Dendritic cell treated with granulocyte-macrophage colony-stimulating factor and Interleukin-4, amounts not matched to agents 40 ng/mL and 50 ng/mL, for 4 days (primary cell): Measurements from ENCODE around the gene RBBP7.

Experiments
- H3K27ac Mint-ChIP-seq: one replicate; pipeline ENCODE4 v1.8.0; 2022; ENCODE audit warnings: mild to moderate bottlenecking, mixed read lengths
- H3K27me3 Mint-ChIP-seq: one replicate; pipeline ENCODE4 v1.8.0; 2022; ENCODE audit warnings: mild to moderate bottlenecking, mixed read lengths
- H3K36me3 Mint-ChIP-seq: one replicate; pipeline ENCODE4 v1.8.0; 2022; ENCODE audit warnings: low read depth, mixed read lengths
- H3K4me1 Mint-ChIP-seq: one replicate; pipeline ENCODE4 v1.8.0; 2022; ENCODE audit warnings: low read depth, mixed read lengths
- H3K4me3 Mint-ChIP-seq: one replicate; pipeline ENCODE4 v1.8.0; 2022; ENCODE audit warnings: mild to moderate bottlenecking, moderate library complexity, mixed read lengths
- H3K9me3 Mint-ChIP-seq: one replicate; pipeline ENCODE4 v1.8.0; 2022; ENCODE audit warnings: mixed read lengths
- intact Hi-C: fragments of 100-400 bp; cut with micrococcal nuclease; formaldehyde crosslinking; loops from one replicate; pipeline ENCODE4 v1.15.0; 2022

Gene RBBP7

DNA sequence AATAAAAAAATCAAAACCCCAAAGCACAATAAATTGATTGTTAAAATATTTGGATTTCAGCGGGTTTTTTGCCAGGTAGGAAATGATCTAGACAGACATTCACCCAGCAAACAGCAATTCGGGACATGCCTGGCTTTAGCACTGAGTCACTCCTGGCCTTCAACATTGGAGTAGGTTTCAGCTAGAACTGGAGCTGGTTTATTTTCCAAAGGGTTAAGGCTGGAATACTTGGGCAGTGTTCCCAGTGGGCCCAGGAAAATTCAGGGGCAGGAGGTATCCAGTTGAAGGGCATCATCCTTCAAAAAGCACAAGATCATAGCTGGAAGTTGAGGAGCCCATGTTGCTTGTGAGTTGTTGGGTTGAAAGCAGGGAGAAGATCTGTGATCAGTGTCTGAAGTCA, 42.9 kb downstream of the RBBP7 start:
- H3K4me3 Mint-ChIP-seq, result no peak overlapping the region
- intact Hi-C loops, result loop anchor here (2.0 kb wide), 1 partner anchor 220 kb away; no protein-coding TSS in a partner anchor
- H3K36me3 Mint-ChIP-seq, result peaks cover 41% of the 10 kb centered on the region
- H3K27me3 Mint-ChIP-seq, result no peaks in the 10 kb centered on the region
- H3K4me1 Mint-ChIP-seq, result no peaks in the 10 kb centered on the region
- H3K9me3 Mint-ChIP-seq, result no peaks in the 10 kb centered on the region
- H3K27ac Mint-ChIP-seq, result no peak overlapping the region

DNA sequence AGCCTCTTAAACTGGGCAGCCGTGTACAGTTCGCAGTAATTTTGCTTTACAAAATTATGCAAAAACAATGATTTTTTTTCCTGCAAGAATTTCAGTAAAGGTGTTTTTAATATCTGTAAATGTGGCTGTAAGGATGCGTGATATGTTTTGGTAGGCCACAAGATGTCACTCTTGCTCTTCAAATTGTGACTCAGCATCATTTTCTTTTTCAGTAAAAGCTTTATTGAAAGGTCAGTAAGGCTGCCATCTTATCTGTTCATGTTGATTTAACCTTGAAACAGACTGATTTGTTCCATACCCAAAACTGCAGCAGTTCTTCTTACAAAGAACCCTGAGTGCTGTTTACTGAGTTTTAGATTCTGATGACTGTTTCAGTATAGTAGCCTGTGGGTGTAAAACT, 44.0 kb downstream of the RBBP7 start:
- no peak overlapping the region for H3K4me3 Mint-ChIP-seq
- H3K9me3 Mint-ChIP-seq, result no peaks in the 10 kb centered on the region
- no peaks in the 10 kb centered on the region for H3K27me3 Mint-ChIP-seq
- H3K4me1 Mint-ChIP-seq, result no peaks in the 10 kb centered on the region
- no peak overlapping the region for H3K27ac Mint-ChIP-seq
- peaks cover 41% of the 10 kb centered on the region for H3K36me3 Mint-ChIP-seq
- intact Hi-C loops, result loop anchor here (2.0 kb wide), 1 partner anchor 221 kb away; no protein-coding TSS in a partner anchor

DNA sequence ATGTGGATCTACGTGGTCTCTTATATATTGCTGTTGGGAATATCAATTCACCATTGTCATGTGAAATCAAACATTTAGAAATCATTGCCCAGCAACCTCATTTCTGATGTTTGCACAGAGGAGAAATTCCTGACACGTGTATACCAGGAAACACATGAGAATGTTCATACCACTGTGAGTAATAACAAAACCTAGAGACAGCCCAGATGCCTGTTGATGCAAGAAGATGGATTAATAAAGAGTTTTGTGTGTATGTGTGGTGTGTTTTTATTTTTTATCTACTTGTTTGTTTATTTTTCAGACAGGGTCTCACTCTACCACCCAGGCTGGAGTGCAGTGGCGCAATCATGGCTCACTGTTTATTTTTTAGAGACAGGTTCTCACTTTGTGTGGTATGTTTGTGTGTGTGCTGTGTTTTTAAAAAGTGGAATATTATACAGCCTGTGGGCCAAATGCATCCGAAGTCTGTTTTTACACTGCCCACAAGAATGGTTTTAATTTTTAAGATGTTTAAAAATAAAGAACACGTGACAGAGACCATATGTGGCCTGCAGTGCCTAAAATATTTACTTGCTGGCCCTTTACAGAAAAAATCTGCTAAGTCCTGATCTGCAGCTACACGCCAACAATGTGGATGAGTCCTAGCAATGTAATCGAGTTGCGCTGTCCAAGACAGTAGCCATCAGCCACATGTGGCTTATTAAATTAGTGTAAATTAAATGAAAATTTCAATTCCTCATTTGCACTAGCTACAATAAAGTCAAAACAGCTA, 44.7 kb downstream of the RBBP7 start:
- H3K4me3 Mint-ChIP-seq, result no peak overlapping the region
- H3K9me3 Mint-ChIP-seq, result no peaks in the 10 kb centered on the region
- H3K4me1 Mint-ChIP-seq, result no peaks in the 10 kb centered on the region
- H3K36me3 Mint-ChIP-seq, result peaks cover 48% of the 10 kb centered on the region
- H3K27ac Mint-ChIP-seq, result no peak overlapping the region
- H3K27me3 Mint-ChIP-seq, result no peaks in the 10 kb centered on the region
- intact Hi-C loops, result loop anchor here (2.0 kb wide), 1 partner anchor 221 kb away; no protein-coding TSS in a partner anchor

DNA sequence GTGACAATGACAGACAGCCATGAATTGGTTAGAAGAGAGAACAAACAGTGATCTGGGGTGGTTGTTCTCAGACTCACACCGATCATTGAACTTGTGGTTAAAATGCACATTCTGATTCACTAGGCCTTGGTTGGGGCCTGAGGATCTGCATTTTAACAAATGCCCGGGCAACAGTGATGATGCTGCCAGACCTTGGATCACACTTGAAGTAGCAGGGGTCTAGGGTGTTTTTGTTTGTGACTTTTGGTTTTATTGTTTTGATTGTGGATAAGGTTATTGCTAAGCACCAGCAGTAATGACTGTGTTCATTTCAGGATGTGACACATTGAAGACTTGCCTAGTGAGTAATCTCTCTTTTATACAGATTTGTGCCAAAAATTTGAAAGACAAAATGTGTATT, 47.4 kb downstream of the RBBP7 start:
- Mint-ChIP-seq H3K27ac (no peak overlapping the region), H3K4me3 (no peak overlapping the region), H3K4me1 (no peaks in the 10 kb centered on the region), H3K27me3 (no peaks in the 10 kb centered on the region), H3K36me3 (peaks cover 44% of the 10 kb centered on the region), H3K9me3 (no peaks in the 10 kb centered on the region)
- intact Hi-C loops, result no loop called here

DNA sequence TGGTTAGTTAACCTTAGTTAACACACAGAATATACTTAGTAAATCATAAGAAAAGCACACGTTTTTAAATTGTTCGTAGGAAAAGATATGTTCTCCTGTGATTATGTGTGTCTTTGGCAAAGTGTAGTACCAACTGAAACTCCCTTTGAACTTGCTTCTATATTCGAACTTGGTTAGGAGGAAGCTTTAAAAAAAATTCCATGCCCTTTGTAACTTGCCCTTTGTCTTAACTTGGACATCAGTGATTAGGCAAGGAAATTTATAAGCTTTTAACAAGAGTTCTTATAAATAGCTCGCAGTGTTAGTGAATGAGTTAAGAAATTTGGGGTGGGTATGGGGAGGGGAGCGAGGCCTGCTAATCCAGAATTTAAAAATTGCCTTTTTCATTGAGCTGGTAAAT, 50.5 kb downstream of the RBBP7 start:
- Mint-ChIP-seq H3K9me3 (no peaks in the 10 kb centered on the region), H3K27me3 (no peaks in the 10 kb centered on the region), H3K27ac (no peak overlapping the region), H3K36me3 (peaks cover 36% of the 10 kb centered on the region), H3K4me3 (no peak overlapping the region), H3K4me1 (peaks cover 5% of the 10 kb centered on the region)
- intact Hi-C loops, result no loop called here

DNA sequence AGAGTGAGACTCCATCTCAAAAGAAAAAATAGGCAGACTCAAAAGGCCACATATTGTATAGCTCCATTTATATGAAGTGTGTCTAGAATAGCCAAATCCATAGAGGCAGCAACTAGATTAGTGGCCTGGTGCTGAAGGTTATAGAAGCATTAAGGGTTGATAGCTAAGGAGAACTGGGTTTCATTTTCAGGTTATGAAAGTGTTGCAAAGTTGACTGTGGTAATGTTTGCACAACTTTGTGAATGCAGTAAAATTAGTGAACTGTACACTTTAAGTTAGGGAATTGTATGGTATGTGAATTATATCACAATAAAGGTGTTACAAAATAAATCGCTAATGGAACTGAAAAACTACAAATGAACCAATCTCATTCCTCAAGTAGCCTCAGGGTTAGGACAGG, 55.6 kb downstream of the RBBP7 start:
- H3K27me3 Mint-ChIP-seq, result no peaks in the 10 kb centered on the region
- intact Hi-C loops, result no loop called here

DNA sequence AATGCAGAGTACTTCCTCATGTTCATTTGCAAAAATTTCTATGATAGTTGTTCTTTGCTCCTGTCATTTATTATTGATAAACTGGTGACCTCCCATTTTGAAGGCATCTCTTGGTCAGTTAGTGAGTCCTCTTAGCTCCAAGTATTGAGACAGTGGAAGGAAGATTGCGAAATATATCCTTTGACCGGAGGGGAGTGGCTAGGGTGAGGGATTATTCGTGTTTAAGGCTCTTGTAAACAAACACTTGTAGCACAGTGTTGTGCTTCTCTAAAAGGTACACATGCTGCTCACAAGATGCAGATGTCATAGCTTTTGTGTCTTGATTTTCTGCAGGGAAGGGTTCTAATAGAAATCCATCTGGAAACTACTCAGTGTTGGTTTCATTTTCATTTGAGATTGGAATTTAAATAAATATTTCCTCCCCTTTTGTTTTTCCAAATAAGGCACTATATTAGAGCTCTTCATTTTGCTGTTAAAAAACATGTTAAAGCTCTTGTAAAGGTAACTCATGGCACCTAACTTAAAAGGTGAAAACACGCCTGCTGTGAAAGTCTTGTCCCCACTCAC, 62.1 kb downstream of the RBBP7 start:
- Mint-ChIP-seq H3K27me3 (no peaks in the 10 kb centered on the region), H3K4me3 (peak overlapping the region; percentile 55), H3K4me1 (peaks cover 15% of the 10 kb centered on the region), H3K36me3 (peaks cover 4% of the 10 kb centered on the region), H3K27ac (peak overlapping the region; percentile 55), H3K9me3 (no peaks in the 10 kb centered on the region)
- intact Hi-C loops, result no loop called here

More for the DNA sequence above, 55.6 kb downstream of the RBBP7 start:
- Mint-ChIP-seq H3K27ac (no peak overlapping the region), H3K4me3 (no peak overlapping the region), H3K36me3 (peaks cover 6% of the 10 kb centered on the region), H3K4me1 (peaks cover 10% of the 10 kb centered on the region), H3K9me3 (no peaks in the 10 kb centered on the region)

DNA sequence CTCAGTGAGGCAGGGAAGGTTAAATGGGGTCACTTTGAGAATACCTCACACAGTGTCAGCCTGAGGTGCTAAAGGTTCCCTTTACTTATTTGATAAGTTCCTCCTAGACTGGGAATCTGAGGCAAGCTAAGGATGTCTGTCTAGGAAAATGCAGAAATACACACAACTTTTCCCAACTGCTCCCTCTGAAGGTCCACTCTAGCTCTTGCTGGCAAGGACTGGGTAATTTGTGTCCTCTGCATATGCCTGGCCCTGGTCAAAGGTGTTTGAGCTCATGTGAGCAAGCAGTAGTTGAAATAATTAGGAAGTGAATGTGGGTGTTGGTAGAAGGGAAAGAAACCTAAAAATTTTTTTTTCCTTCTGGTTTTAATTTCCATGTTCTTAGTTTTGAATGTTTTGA, 62.6 kb downstream of the RBBP7 start:
- Mint-ChIP-seq H3K4me3 (peak overlapping the region; percentile 55), H3K27me3 (no peaks in the 10 kb centered on the region), H3K36me3 (peaks cover 9% of the 10 kb centered on the region), H3K4me1 (peaks cover 15% of the 10 kb centered on the region), H3K9me3 (no peaks in the 10 kb centered on the region), H3K27ac (peak overlapping the region; percentile 55)
- intact Hi-C loops, result no loop called here

DNA sequence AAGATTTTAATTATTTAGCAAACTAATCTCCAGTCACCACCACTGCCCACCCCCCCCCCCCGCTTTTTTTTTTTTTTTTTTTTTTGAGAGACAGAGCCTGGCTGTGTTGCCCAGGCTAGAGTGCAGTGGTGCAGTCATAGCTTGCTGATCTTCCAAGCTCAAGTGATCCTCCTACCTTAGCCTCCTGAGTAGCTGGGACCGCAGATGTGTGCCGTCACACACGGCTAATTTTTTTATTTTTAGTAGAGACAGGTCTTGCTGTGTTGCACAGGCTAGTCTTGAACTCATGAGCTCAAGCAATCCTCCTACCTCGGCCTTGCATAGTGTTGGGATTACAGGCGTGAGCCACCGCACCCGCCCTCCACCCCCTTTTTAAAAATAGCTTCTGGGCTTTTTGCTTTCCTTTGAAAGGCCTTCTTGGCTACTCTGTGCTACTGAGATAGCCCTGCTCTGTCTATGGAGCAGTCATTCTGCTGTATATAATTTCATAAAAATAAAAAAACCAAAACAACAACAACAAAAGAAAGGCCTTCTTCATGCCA, 65.2 kb downstream of the RBBP7 start:
- peaks cover 12% of the 10 kb centered on the region for H3K36me3 Mint-ChIP-seq
- intact Hi-C loops, result no loop called here
- H3K9me3 Mint-ChIP-seq, result no peaks in the 10 kb centered on the region
- no peak overlapping the region for H3K27ac Mint-ChIP-seq
- H3K27me3 Mint-ChIP-seq, result no peaks in the 10 kb centered on the region
- H3K4me1 Mint-ChIP-seq, result peaks cover 10% of the 10 kb centered on the region
- H3K4me3 Mint-ChIP-seq, result no peak overlapping the region

DNA sequence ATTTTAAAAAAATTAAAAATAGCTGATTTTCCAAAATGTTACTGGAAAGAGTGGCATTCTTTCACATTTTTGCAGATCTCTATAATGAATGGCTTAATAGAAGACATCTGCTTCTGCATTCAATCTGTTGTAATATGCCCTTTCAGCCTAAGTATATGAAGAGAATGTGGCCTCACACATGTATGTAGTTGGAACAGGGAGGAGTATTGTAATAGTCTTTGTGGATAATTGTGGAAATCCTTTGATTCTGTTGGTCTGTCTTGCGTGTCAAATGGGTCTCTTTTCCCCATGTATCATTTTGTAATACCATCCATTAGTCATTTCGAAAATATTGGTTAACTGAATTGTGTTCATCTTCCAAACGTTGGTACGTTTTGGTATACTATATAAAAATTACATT, 72.3 kb downstream of the RBBP7 start:
- no peak overlapping the region for H3K27ac Mint-ChIP-seq
- intact Hi-C loops, result no loop called here
- no peaks in the 10 kb centered on the region for H3K9me3 Mint-ChIP-seq
- H3K4me1 Mint-ChIP-seq, result no peaks in the 10 kb centered on the region
- no peaks in the 10 kb centered on the region for H3K27me3 Mint-ChIP-seq
- no peak overlapping the region for H3K4me3 Mint-ChIP-seq
- H3K36me3 Mint-ChIP-seq, result peaks cover 31% of the 10 kb centered on the region

DNA sequence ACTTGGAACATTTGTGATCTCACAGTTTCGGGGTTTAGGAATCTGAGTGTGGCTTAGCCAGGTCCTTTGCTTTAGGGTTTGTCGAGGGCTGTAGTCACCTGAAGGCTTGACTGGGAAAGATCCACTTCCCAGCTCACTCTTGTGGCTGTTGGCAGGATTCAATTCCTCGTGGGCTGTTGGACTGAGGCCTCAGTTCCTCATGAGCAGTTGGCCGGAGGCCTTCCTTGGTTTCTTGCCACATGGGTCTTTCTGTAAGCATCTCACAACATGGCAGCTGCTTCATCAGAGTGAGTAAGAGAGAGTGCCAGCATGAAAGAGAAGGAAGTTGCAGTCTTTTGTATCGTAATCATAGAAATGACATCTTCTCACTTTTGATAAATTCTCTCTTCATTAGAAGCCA, 72.8 kb downstream of the RBBP7 start:
- no peak overlapping the region for H3K4me3 Mint-ChIP-seq
- H3K9me3 Mint-ChIP-seq, result no peaks in the 10 kb centered on the region
- intact Hi-C loops, result no loop called here
- no peaks in the 10 kb centered on the region for H3K4me1 Mint-ChIP-seq
- H3K27me3 Mint-ChIP-seq, result no peaks in the 10 kb centered on the region
- H3K27ac Mint-ChIP-seq, result no peak overlapping the region
- H3K36me3 Mint-ChIP-seq, result peaks cover 26% of the 10 kb centered on the region

DNA sequence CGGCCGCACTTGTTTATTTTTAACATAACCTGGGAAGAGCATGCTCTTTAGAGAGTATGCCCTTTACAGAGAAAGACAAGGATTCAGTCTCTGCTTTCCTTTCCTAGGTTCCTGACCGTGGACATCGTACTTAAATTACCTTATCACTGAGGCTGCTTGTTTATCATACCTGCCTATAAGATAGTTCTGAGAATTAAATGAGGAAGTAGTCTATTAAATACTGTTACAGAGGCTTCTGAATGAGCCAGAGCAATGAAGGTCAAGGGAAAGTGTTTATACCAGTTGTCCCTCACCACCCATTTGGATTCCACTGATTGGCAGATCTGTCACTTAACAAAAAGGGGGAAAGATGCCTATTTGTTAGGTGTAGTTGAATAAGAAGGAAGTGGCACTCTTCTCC, 73.9 kb downstream of the RBBP7 start:
- intact Hi-C loops, result no loop called here
- no peaks in the 10 kb centered on the region for H3K9me3 Mint-ChIP-seq
- H3K36me3 Mint-ChIP-seq, result peaks cover 25% of the 10 kb centered on the region
- no peak overlapping the region for H3K4me3 Mint-ChIP-seq
- H3K4me1 Mint-ChIP-seq, result no peaks in the 10 kb centered on the region
- no peaks in the 10 kb centered on the region for H3K27me3 Mint-ChIP-seq
- H3K27ac Mint-ChIP-seq, result no peak overlapping the region
